ENCODE measurements around the gene ADPRHL1. TPM values are rescaled to one million over a fixed set of nuclear protein-coding genes. Genes with fewer than 3 reads are reported as not detected.

Gene ADPRHL1
- polyA plus RNA-seq, 1 donor (not counting 4 experiments of a cell fraction or from before 2014, with no cell fraction given), result 1.2 TPM

GRCh38 chr13:113429608-113429985 lies 23.7 kb downstream of the ADPRHL1 start:
- Histone ChIP-seq H3K36me3 (ENCODE audit: control insufficient read depth in 2 of 2, extremely low read depth in 1 of 2, insufficient read depth in 2 of 2, low read length in 2 of 2) (no peaks in the 10 kb centered on the region), H3K79me2 (ENCODE audit: control insufficient read depth, insufficient read depth, low read length) (no peaks in the 10 kb centered on the region), H3K4me3 (ENCODE audit: control insufficient read depth in 2 of 3, extremely low read depth in 1 of 3, insufficient read depth in 2 of 3, low read depth in 1 of 3, low read length in 3 of 3) (no peak overlapping the region), H3K9me1 (ENCODE audit: control insufficient read depth, extremely low read depth, insufficient read depth, low read length) (no peaks in the 10 kb centered on the region), H2AFZ (ENCODE audit: control insufficient read depth, low read length) (no peak overlapping the region), H3K9ac (ENCODE audit: control insufficient read depth, extremely low read depth, insufficient read depth, low read length) (no peak overlapping the region), H4K20me1 (ENCODE audit: control insufficient read depth, extremely low read depth, insufficient read depth, low read length) (no peaks in the 10 kb centered on the region), H3K27ac (ENCODE audit: control insufficient read depth, insufficient read depth, low read length) (no peak overlapping the region), H3K4me2 (ENCODE audit: control insufficient read depth, extremely low read depth, insufficient read depth, low read depth, low read length) (no peak overlapping the region), H3K9me3 (ENCODE audit: control insufficient read depth, low read depth, low read length) (no peaks in the 10 kb centered on the region), H3K4me1 (ENCODE audit: control insufficient read depth, extremely low read depth, insufficient read depth, low read length) (no peaks in the 10 kb centered on the region), H3K27me3 (ENCODE audit: control insufficient read depth, extremely low read depth, insufficient read depth, low read length) (no peaks in the 10 kb centered on the region)
- no peak for DNase-seq (ENCODE audit: low read depth, low spot score)
- TF ChIP-seq CTCF (optimal IDR thresholded peaks at IDR 0.05 in 1 of 3, IDR thresholded peaks at IDR 0.05 in 1 of 3, conservative IDR thresholded peaks at IDR 0.05 in 1 of 3; ENCODE audit: extremely low read depth in 1 of 3, insufficient read depth in 2 of 3, low read length in 3 of 3) (no peak), EZH2 (IDR thresholded peaks at IDR 0.05; ENCODE audit: low read length) (no peak)
- FAIRE-seq, result no peak
- dilution Hi-C loops (cut with MboI; ENCODE audit: extremely low pct_ligation_motif_present, low sequenced_read_pairs), result no loop called here

DNA sequence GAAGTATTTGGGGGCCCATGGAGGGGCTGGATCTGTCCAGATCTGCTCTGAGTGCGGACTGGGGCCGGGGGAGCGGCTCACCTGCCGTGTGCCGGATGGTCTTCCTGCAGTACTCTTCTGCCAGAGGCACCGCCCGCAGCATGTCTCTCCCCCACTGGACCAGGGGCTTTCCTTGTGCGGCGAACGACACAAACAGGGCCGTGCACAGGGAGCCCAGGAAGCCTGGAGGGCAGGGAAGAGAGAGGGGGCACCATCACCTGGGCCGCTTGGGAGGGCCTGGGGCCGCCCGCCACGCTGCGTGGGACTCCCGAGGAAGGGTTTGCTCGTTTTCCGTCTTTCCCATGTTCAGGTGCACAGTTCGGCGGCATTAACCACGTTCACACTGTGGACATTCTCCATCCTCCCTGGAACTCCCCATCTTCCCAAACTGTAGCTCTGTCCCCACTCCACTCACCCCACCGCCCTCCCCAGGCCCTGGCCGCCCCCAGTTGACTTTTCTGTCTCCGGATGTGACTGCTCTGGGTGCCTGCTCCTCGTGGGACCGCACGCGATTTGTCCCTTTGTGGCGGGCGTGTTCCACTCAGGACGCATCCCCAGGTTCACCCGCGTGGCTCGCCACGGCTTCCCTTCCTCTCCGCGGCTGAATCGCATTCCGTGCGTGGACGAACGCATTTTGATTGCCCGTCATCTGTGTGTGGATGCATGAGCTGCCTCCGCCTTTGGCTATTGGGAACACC lies 24.2 kb downstream of the ADPRHL1 start:
- no peaks in the 10 kb centered on the region for H3K79me2 ChIP-seq (ENCODE audit: control insufficient read depth, insufficient read depth, low read length)
- DNase-seq (ENCODE audit: low read depth, low spot score) (no peak), FAIRE-seq (no peak)
- no peaks in the 10 kb centered on the region for H3K4me1 ChIP-seq (ENCODE audit: control insufficient read depth, extremely low read depth, insufficient read depth, low read length)
- H3K9me3 ChIP-seq (ENCODE audit: control insufficient read depth, low read depth, low read length), result no peaks in the 10 kb centered on the region
- TF ChIP-seq EZH2 (IDR thresholded peaks at IDR 0.05; ENCODE audit: low read length), result no peak
- H3K4me3 ChIP-seq (ENCODE audit: control insufficient read depth in 2 of 3, extremely low read depth in 1 of 3, insufficient read depth in 2 of 3, low read depth in 1 of 3, low read length in 3 of 3), result no peak overlapping the region
- no peaks in the 10 kb centered on the region for H3K9me1 ChIP-seq (ENCODE audit: control insufficient read depth, extremely low read depth, insufficient read depth, low read length)
- no peaks in the 10 kb centered on the region for H3K27me3 ChIP-seq (ENCODE audit: control insufficient read depth, extremely low read depth, insufficient read depth, low read length)
- no peak overlapping the region for H2AFZ ChIP-seq (ENCODE audit: control insufficient read depth, low read length)
- dilution Hi-C loops (cut with MboI; ENCODE audit: extremely low pct_ligation_motif_present, low sequenced_read_pairs), result no loop called here
- H3K9ac ChIP-seq (ENCODE audit: control insufficient read depth, extremely low read depth, insufficient read depth, low read length), result no peak overlapping the region
- H3K27ac ChIP-seq (ENCODE audit: control insufficient read depth, insufficient read depth, low read length), result no peak overlapping the region
- no peaks in the 10 kb centered on the region for H4K20me1 ChIP-seq (ENCODE audit: control insufficient read depth, extremely low read depth, insufficient read depth, low read length)
- no peak overlapping the region for H3K4me2 ChIP-seq (ENCODE audit: control insufficient read depth, extremely low read depth, insufficient read depth, low read depth, low read length)
- no peaks in the 10 kb centered on the region for H3K36me3 ChIP-seq (ENCODE audit: control insufficient read depth in 2 of 2, extremely low read depth in 1 of 2, insufficient read depth in 2 of 2, low read length in 2 of 2)

GRCh38 chr13:113428469-113428865 lies 24.8 kb downstream of the ADPRHL1 start:
- Histone ChIP-seq H3K36me3 (ENCODE audit: control insufficient read depth in 2 of 2, extremely low read depth in 1 of 2, insufficient read depth in 2 of 2, low read length in 2 of 2) (no peaks in the 10 kb centered on the region), H3K4me2 (ENCODE audit: control insufficient read depth, extremely low read depth, insufficient read depth, low read depth, low read length) (no peak overlapping the region), H3K9me3 (ENCODE audit: control insufficient read depth, low read depth, low read length) (no peaks in the 10 kb centered on the region), H3K27me3 (ENCODE audit: control insufficient read depth, extremely low read depth, insufficient read depth, low read length) (no peaks in the 10 kb centered on the region), H3K4me3 (ENCODE audit: control insufficient read depth in 2 of 3, extremely low read depth in 1 of 3, insufficient read depth in 2 of 3, low read depth in 1 of 3, low read length in 3 of 3) (no peak overlapping the region), H4K20me1 (ENCODE audit: control insufficient read depth, extremely low read depth, insufficient read depth, low read length) (no peaks in the 10 kb centered on the region), H3K9me1 (ENCODE audit: control insufficient read depth, extremely low read depth, insufficient read depth, low read length) (no peaks in the 10 kb centered on the region), H3K4me1 (ENCODE audit: control insufficient read depth, extremely low read depth, insufficient read depth, low read length) (no peaks in the 10 kb centered on the region), H3K9ac (ENCODE audit: control insufficient read depth, extremely low read depth, insufficient read depth, low read length) (no peak overlapping the region), H2AFZ (ENCODE audit: control insufficient read depth, low read length) (no peak overlapping the region), H3K27ac (ENCODE audit: control insufficient read depth, insufficient read depth, low read length) (no peak overlapping the region), H3K79me2 (ENCODE audit: control insufficient read depth, insufficient read depth, low read length) (no peaks in the 10 kb centered on the region)
- dilution Hi-C loops (cut with MboI; ENCODE audit: extremely low pct_ligation_motif_present, low sequenced_read_pairs), result no loop called here
- no peak for TF ChIP-seq CTCF (optimal IDR thresholded peaks at IDR 0.05 in 1 of 3, IDR thresholded peaks at IDR 0.05 in 1 of 3, conservative IDR thresholded peaks at IDR 0.05 in 1 of 3; ENCODE audit: extremely low read depth in 1 of 3, insufficient read depth in 2 of 3, low read length in 3 of 3)
- TF ChIP-seq EZH2 (IDR thresholded peaks at IDR 0.05; ENCODE audit: low read length), result no peak
- DNase-seq (ENCODE audit: low read depth, low spot score) (no peak), FAIRE-seq (no peak)

Measured in keratinocyte (primary cell).